GM12878 (cell line): ENCODE measurements around the gene MTIF3. TPM values are rescaled to one million over a fixed set of nuclear protein-coding genes. Genes with fewer than 3 reads are reported as not detected.

Experiments used
- ATAC-seq: fragments of 200-7000 bp; cut with Tn5 transposase; 3 replicates; pipeline ENCODE4 v1.9.1; 2020; ENCODE audit warnings: mild to moderate bottlenecking, moderate library complexity
- BruUV-seq: library from RNA; stranded (reverse); fragments of 400-500 nt; replicated peaks from 2 replicates; lab custom pipeline; 2021; lab: Mats Ljungman, UMichigan
- CTCF ChIA-PET: fragments of 300-600 bp; sonication (Branson Sonifier 250); formaldehyde crosslinking; extraction: SDS; loops from one replicate; lab custom pipeline; 2021; ENCODE audit warnings: inconsistent platforms; lab: Yijun Ruan, JAX
- POLR2A ChIA-PET: fragments of 350-600 bp; formaldehyde crosslinking; extraction: SDS; loops from one replicate; lab custom pipeline; 2021; ENCODE audit warnings: inconsistent platforms; lab: Charles Lee
- RAD21 ChIA-PET: fragments of 300-600 bp; sonication (Branson Sonifier 250); formaldehyde crosslinking; loops from one replicate; lab custom pipeline; 2023; ENCODE audit warnings: antibody characterized with exemption; ENCODE audit not compliant: unreplicated experiment; lab: Charles Lee
- SMC1A ChIA-PET: fragments of 300-600 bp; sonication (Branson Sonifier 250); formaldehyde crosslinking; loops from one replicate; lab custom pipeline; 2023; ENCODE audit not compliant: unreplicated experiment, uncharacterized antibody; lab: Charles Lee
- DNase-seq: peaks from one replicate; pipeline ENCODE4 v3.0.0-alpha.2; 2011; ENCODE audit warnings: low read depth, low spot score
- FAIRE-seq: peaks from 3 replicates; lab custom pipeline; 2011; peaks lifted over from hg19 to GRCh38; lab: Jason Lieb, UNC
- H2AFZ ChIP-seq: 2 replicates; pipeline ENCODE4 v1.6.0; 2011; ENCODE audit warnings: low read depth, low read length, control low read depth; ENCODE audit not compliant: control insufficient read depth
- H3K27ac ChIP-seq: 2 replicates; pipeline ENCODE4 v1.5.1; 2011; ENCODE audit warnings: control low read depth; ENCODE audit not compliant: control insufficient read depth, insufficient read depth
- H3K27me3 ChIP-seq, 2 experiments: replicated peaks in 1 of 2; 2 replicates each; pipeline versions ENCODE4 v1.6.0 to v1.6.1; 2011; ENCODE audit warnings: low read length in 1 of 2; ENCODE audit not compliant: control insufficient read depth in 2 of 2, insufficient read depth in 2 of 2
- H3K36me3 ChIP-seq, 2 experiments: 2 replicates each; pipeline ENCODE4 v1.5.1; 2011; ENCODE audit warnings: low read length in 1 of 2; ENCODE audit not compliant: control insufficient read depth in 2 of 2, insufficient read depth in 2 of 2
- H3K4me1 ChIP-seq: 2 replicates; pipeline ENCODE4 v1.6.1; 2011; ENCODE audit warnings: mild to moderate bottlenecking, low read length, moderate library complexity, mixed read lengths; ENCODE audit not compliant: control insufficient read depth, insufficient read depth
- H3K4me2 ChIP-seq: 2 replicates; pipeline ENCODE4 v1.6.0; 2011; ENCODE audit warnings: control low read depth; ENCODE audit not compliant: control insufficient read depth, insufficient read depth
- H3K4me3 ChIP-seq: fragments of 200-600 bp; sonication (generic); 2 replicates; pipeline ENCODE4 v1.5.1; 2016
- H3K79me2 ChIP-seq: 2 replicates; pipeline ENCODE4 v1.6.0; 2011; ENCODE audit warnings: low read length; ENCODE audit not compliant: control insufficient read depth, insufficient read depth
- H3K9ac ChIP-seq: 2 replicates; pipeline ENCODE4 v1.8.0; 2011; ENCODE audit warnings: low read length, control low read depth, mixed read lengths; ENCODE audit not compliant: control insufficient read depth, insufficient read depth
- H3K9me3 ChIP-seq: replicated peaks from 3 replicates; pipeline ENCODE4 v1.5.1; 2011; ENCODE audit warnings: mild to moderate bottlenecking, low read length; ENCODE audit not compliant: control insufficient read depth, insufficient read depth
- H4K20me1 ChIP-seq: 2 replicates; pipeline ENCODE4 v1.6.0; 2011; ENCODE audit not compliant: control insufficient read depth, insufficient read depth
- ATF7 ChIP-seq: fragments of 450-650 bp; IDR thresholded peaks from 2 replicates; pipeline ENCODE4 v1.6.1; 2016; ENCODE audit warnings: low read depth, mild to moderate bottlenecking
- DPF2 ChIP-seq: fragments of 450-650 bp; IDR thresholded peaks from 2 replicates; pipeline ENCODE4 v1.6.1; 2017; ENCODE audit warnings: mild to moderate bottlenecking
- EED ChIP-seq: sonication (generic); IDR thresholded peaks from 2 replicates; pipeline ENCODE4 v1.6.1; 2016; ENCODE audit warnings: antibody characterized with exemption, low read depth
- JUNB ChIP-seq: IDR thresholded peaks from 2 replicates; pipeline ENCODE4 v1.6.1; 2016; ENCODE audit warnings: antibody characterized with exemption, mild to moderate bottlenecking
- MEF2A ChIP-seq: IDR thresholded peaks from 2 replicates; pipeline ENCODE4 v1.6.1; 2011; ENCODE audit warnings: low read depth, mild to moderate bottlenecking, low read length, moderate library complexity; ENCODE audit not compliant: insufficient read depth
- MEF2B ChIP-seq: fragments of 450-650 bp; IDR thresholded peaks from 2 replicates; pipeline ENCODE4 v1.6.1; 2018; ENCODE audit warnings: mild to moderate bottlenecking, moderate library complexity; ENCODE audit not compliant: partially characterized antibody, poor library complexity, severe bottlenecking
- NR2C1 ChIP-seq: fragments of 450-650 bp; IDR thresholded peaks from 2 replicates; pipeline ENCODE4 v1.6.1; 2017; ENCODE audit warnings: antibody characterized with exemption, mild to moderate bottlenecking, moderate library complexity
- POU2F2 ChIP-seq: IDR thresholded peaks from 3 replicates; pipeline ENCODE4 v1.6.1; 2011; ENCODE audit warnings: low read depth, mild to moderate bottlenecking, low read length, borderline replicate concordance
- RAD21 ChIP-seq: IDR thresholded peaks from 2 replicates; pipeline ENCODE4 v1.6.1; 2011; ENCODE audit warnings: mild to moderate bottlenecking, low read depth, low read length, moderate library complexity; ENCODE audit not compliant: insufficient read depth
- RBBP5 ChIP-seq: fragments of 200-600 bp; sonication (generic); conservative IDR thresholded peaks from 2 replicates; pipeline ENCODE4 v1.6.1; 2016
- RELA ChIP-seq: fragments of 450-650 bp; IDR thresholded peaks from 2 replicates; pipeline ENCODE4 v1.8.0; 2014; ENCODE audit warnings: borderline replicate concordance; ENCODE audit not compliant: partially characterized antibody
- SIN3A ChIP-seq: IDR thresholded peaks from 2 replicates; pipeline ENCODE4 v1.6.1; 2012; ENCODE audit warnings: low read depth, low read length, improper control_type of control experiment
- USF1 ChIP-seq: IDR thresholded peaks from 2 replicates; pipeline ENCODE4 v1.6.1; 2011; ENCODE audit warnings: borderline replicate concordance, low read depth, mild to moderate bottlenecking, moderate library complexity, mixed read lengths, low read length; ENCODE audit not compliant: insufficient read depth; ENCODE audit errors: extremely low read length
- ZNF592 ChIP-seq: fragments of 450-650 bp; IDR thresholded peaks from 2 replicates; pipeline ENCODE4 v1.6.1; 2017; ENCODE audit warnings: mild to moderate bottlenecking, moderate library complexity
- WGBS: methylation state at CpG from one replicate; pipeline ENCODE4 v1.1.6; 2016; ENCODE audit warnings: low lambda C conversion rate; ENCODE audit not compliant: insufficient replicate concordance, insufficient coverage; ENCODE audit errors: missing lambda C conversion rate; 5-methylcytosine and 5-hydroxymethylcytosine counted together
- in situ Hi-C: fragments of 300-500 bp; cut with MboI; formaldehyde crosslinking; loops from 9 replicates; pipeline ENCODE4 v1.14.3; 2018; ENCODE audit warnings: mixed read lengths
- intact Hi-C: fragments of 100-400 bp; cut with micrococcal nuclease; formaldehyde crosslinking; loops from one replicate; pipeline ENCODE4 v1.14.2; 2022; ENCODE audit not compliant: unreplicated experiment
- polyA plus RNA-seq, 11 experiments: library from polyadenylated mRNA; depleted of rRNA in 4 of 11; unstranded in 6 of 11; stranded (reverse) in 5 of 11; fragments of >200 nt; fragmentation: Nextera tagmentation in 4 of 11; fragmentation: Illumina TruSeq in 1 of 11; extraction: Ambion mirVana in 4 of 11; extraction: Trizol in 1 of 11; gene quantifications; 1 replicate in 1 of 11; 2 replicates in 10 of 11; pipeline versions ENCODE4 v1.2.1 to v1.2.3, GENCODE V29; 2011 to 2016; ENCODE audit warnings: inconsistent platforms in 2 of 11, missing spikeins in 2 of 11, low read depth in 1 of 11
- total RNA-seq, 4 experiments: library from RNA; depleted of rRNA in 3 of 4; stranded (reverse); fragments of >200 nt in 3 of 4; fragmentation: Illumina TruSeq in 1 of 4; extraction: Trizol in 1 of 4; gene quantifications; 2 replicates each; pipeline versions ENCODE4 v1.2.1 to v1.2.3, GENCODE V29; 2013 to 2021

MTIF3 gene
- total and polyA plus RNA-seq, 10 of the 15 experiments (the other 5 are each of a cell fraction or from before 2014, with no cell fraction given) = 22.4 to 73.9 (median 49.7) TPM

GRCh38 chr13:27476943-27477703, 26.8 kb upstream of the MTIF3 start (continued):
- TF ChIP-seq EED (peak; percentile 74), MEF2B (peak; percentile 16)

- no peaks in the 10 kb centered on the region for H3K36me3 ChIP-seq
- no peak overlapping the region for H3K4me2 ChIP-seq
- SMC1A ChIA-PET = no interaction called here
- no peaks in the 10 kb centered on the region for H4K20me1 ChIP-seq
- CTCF ChIA-PET = interaction anchor here (0.6 to 0.7 kb wide), 2 partner anchors 17 to 58 kb away, joined by 3 to 4 read pairs; no protein-coding TSS in a partner anchor
- intact Hi-C loops (no loop called here), in situ Hi-C loops (no loop called here)
- DNase-seq = no peak
- no peak overlapping the region for H3K4me3 ChIP-seq
- no peaks in the 10 kb centered on the region for H3K27me3 ChIP-seq
- H3K27ac ChIP-seq = no peak overlapping the region
- TF ChIP-seq SIN3A = no peak
- TF ChIP-seq RELA = no peak
- TF ChIP-seq MEF2A = no peak
- no peak for TF ChIP-seq RBBP5
- TF ChIP-seq POU2F2 = no peak
- TF ChIP-seq ATF7 = no peak
- TF ChIP-seq DPF2 = no peak
- no peak for TF ChIP-seq ZNF592
- TF ChIP-seq USF1 = no peak
- TF ChIP-seq JUNB = no peak
- no peak for TF ChIP-seq NR2C1
- TF ChIP-seq RAD21 = no peak
- FAIRE-seq = no peak
- RAD21 ChIA-PET = no interaction called here
- no peaks in the 10 kb centered on the region for H3K9me3 ChIP-seq
- 72% methylated on average over 13 of the region's 13 CpGs for WGBS
- H3K79me2 ChIP-seq = no peaks in the 10 kb centered on the region
- H3K4me1 ChIP-seq = peaks cover 14% of the 10 kb centered on the region
- no peak for ATAC-seq
- POLR2A ChIA-PET = no interaction called here
- no TSS peak for BruUV-seq
- H2AFZ ChIP-seq = no peak overlapping the region
- no peak overlapping the region for H3K9ac ChIP-seq
Observed at GRCh38 chr13:27474751-27475268, 24.4 kb upstream of the MTIF3 start.
